ENCODE measurements around the gene MEPE.
A peak's percentile ranks its signal among the peaks of the same experiment; 100 is the strongest.
"Not testable (repeated sequence)": the region's sequence is repeated elsewhere in the genome, so short reads cannot be mapped to it uniquely, and the experiment has no call there.

Gene MEPE

GRCh38 chr4:87886083-87886482, 53.3 kb downstream of the MEPE start:
- no peak for DNase-seq

DNA sequence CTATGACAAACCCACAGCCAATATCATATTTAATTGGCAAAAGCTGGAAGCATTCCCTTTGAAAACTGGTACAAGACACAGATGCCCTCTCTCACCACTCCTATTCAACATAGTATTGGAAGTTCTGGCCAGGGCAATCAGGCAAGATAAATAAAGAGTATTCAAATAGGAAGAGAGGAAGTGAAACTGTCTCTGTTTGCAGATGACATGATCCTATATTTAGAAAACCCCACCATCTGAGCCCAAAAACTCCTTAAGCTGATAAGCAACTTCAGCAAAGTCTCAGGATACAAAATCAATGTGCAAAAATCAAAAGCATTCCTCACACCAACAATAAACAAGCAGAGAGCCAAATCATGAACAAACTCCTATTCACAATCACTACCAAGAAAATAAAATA, 58.0 kb downstream of the MEPE start:
- not testable (repeated sequence) for DNase-seq

DNA sequence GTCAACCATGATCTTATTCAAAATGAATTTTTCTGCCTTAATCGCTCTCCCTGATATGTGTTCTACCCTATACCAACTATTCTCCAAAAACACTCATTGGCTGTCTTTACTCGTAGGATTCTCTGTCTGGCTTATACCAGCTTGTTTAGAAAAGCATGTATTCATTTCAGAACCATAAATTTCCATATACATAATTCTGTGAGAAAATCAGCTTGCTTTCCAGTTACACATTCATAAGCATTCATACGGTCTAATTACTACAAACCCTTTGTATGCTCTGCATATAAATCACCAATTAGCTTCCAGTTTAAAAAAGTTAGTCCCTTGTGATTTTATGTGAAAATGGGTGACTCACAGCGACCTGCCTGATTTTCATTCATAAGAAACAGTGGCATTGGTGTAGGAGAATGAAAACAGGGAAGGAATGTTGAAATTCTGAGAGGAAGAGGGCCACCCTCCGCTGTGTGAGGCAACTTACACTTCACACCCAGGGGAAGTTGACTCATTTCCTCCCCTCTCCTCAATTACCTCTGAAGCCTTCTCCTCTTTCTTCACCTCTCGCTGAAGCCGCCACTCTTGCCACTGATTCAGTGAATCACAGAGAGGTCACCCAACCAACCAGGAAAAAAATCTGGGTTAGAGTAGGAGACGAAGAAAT, 63.3 kb downstream of the MEPE start:
- peak; percentile 36 for DNase-seq
